HEK293 (cell line): ENCODE data around the gene ABCA7.
A peak's percentile ranks its signal among the peaks of the same experiment; 100 is the strongest.

Source experiments
- CTCF ChIA-PET: fragments of 350-600 bp; formaldehyde crosslinking; extraction: SDS; loops from one replicate; lab custom pipeline; 2021; ENCODE audit warnings: antibody characterized with exemption; lab: Yijun Ruan, JAX
- POLR2A ChIA-PET: fragments of 300-600 bp; formaldehyde crosslinking; extraction: SDS; loops from one replicate; lab custom pipeline; 2020; ENCODE audit warnings: antibody characterized with exemption, inconsistent platforms; lab: Yijun Ruan, JAX
- H3K27ac ChIP-seq: fragments of 200-500 bp; sonication (Bioruptor generic); 2 replicates; pipeline ENCODE4 v1.5.1; 2014; ENCODE audit warnings: low read depth, low read length, control low read depth, inconsistent platforms; ENCODE audit errors: extremely low read depth
- H3K36me3 ChIP-seq, 2 experiments: fragments of 200-500 bp in 1 of 2; sonication (Bioruptor generic) in 1 of 2; 1 replicate in 1 of 2; 2 replicates in 1 of 2; pipeline ENCODE4 v1.5.1; 2014 to 2017; ENCODE audit warnings: inconsistent platforms in 2 of 2, low read length in 2 of 2; ENCODE audit not compliant: control insufficient read depth in 2 of 2, insufficient read depth in 1 of 2
- H3K4me1 ChIP-seq: fragments of 200-500 bp; sonication (Bioruptor generic); 2 replicates; pipeline ENCODE4 v1.5.1; 2014; ENCODE audit warnings: mild to moderate bottlenecking, low read length, inconsistent platforms; ENCODE audit not compliant: control insufficient read depth, insufficient read depth
- H3K4me3 ChIP-seq: 2 replicates; pipeline ENCODE4 v1.5.1; 2011; ENCODE audit warnings: low read depth, mild to moderate bottlenecking, control low read depth, low read length, moderate library complexity
- H3K9me3 ChIP-seq: fragments of 200-500 bp; sonication (Bioruptor generic); 2 replicates; pipeline ENCODE4 v1.5.1; 2014; ENCODE audit warnings: low read depth, low read length, inconsistent platforms; ENCODE audit not compliant: control insufficient read depth, insufficient read depth
- EGR2 ChIP-seq: fragments of 450-650 bp; formaldehyde crosslinking; IDR thresholded peaks from 2 replicates; pipeline ENCODE4 v1.5.1; 2016; ENCODE audit warnings: low read depth, missing biosample characterization, missing genetic modification characterization
- HOXC10 ChIP-seq: sonication (generic); formaldehyde crosslinking; IDR thresholded peaks from 2 replicates; pipeline ENCODE4 v1.8.1; 2023; ENCODE audit warnings: mild to moderate bottlenecking, missing genetic modification reagents
- KLF7 ChIP-seq: fragments of 450-650 bp; formaldehyde crosslinking; IDR thresholded peaks from 2 replicates; pipeline ENCODE4 v1.5.1; 2016; ENCODE audit warnings: missing biosample characterization, missing genetic modification characterization, borderline replicate concordance
- KLF8 ChIP-seq: fragments of 450-650 bp; formaldehyde crosslinking; IDR thresholded peaks from 2 replicates; pipeline ENCODE4 v1.5.1; 2016; ENCODE audit warnings: missing biosample characterization, missing genetic modification characterization
- KLF9 ChIP-seq: fragments of 450-650 bp; formaldehyde crosslinking; IDR thresholded peaks from 2 replicates; pipeline ENCODE4 v1.5.1; 2016; ENCODE audit warnings: missing biosample characterization, missing genetic modification characterization, low read depth
- TSHZ1 ChIP-seq: fragments of 450-650 bp; formaldehyde crosslinking; IDR thresholded peaks from 2 replicates; pipeline ENCODE4 v1.5.1; 2016; ENCODE audit warnings: missing biosample characterization, missing genetic modification characterization, borderline replicate concordance
- ZBTB11 ChIP-seq: fragments of 450-650 bp; formaldehyde crosslinking; conservative IDR thresholded peaks from 2 replicates; pipeline ENCODE4 v1.5.1; 2016; ENCODE audit warnings: low read depth, missing biosample characterization, missing genetic modification characterization
- ZFHX2 ChIP-seq: fragments of 450-650 bp; formaldehyde crosslinking; conservative IDR thresholded peaks from 2 replicates; pipeline ENCODE4 v1.5.1; 2016; ENCODE audit warnings: missing biosample characterization, missing genetic modification characterization
- ZNF10 ChIP-seq: fragments of 450-650 bp; formaldehyde crosslinking; IDR thresholded peaks from 2 replicates; pipeline ENCODE4 v1.5.1; 2017; ENCODE audit warnings: missing biosample characterization, missing genetic modification characterization
- ZNF114 ChIP-seq: fragments of 450-650 bp; formaldehyde crosslinking; IDR thresholded peaks from 2 replicates; pipeline ENCODE4 v1.5.0; 2017; ENCODE audit warnings: missing biosample characterization, missing genetic modification characterization
- ZNF174 ChIP-seq: fragments of 450-650 bp; formaldehyde crosslinking; IDR thresholded peaks from 2 replicates; pipeline ENCODE4 v1.5.0; 2017; ENCODE audit warnings: missing biosample characterization, mild to moderate bottlenecking, missing genetic modification characterization
- ZNF23 ChIP-seq: fragments of 450-650 bp; formaldehyde crosslinking; IDR thresholded peaks from 2 replicates; pipeline ENCODE4 v1.5.1; 2016; ENCODE audit warnings: missing biosample characterization, missing genetic modification characterization, borderline replicate concordance
- ZNF274 ChIP-seq, 2 experiments: fragments of 200-500 bp in 1 of 2; fragments of 450-650 bp in 1 of 2; sonication (Bioruptor generic) in 1 of 2; formaldehyde crosslinking in 1 of 2; IDR thresholded peaks; 2 replicates each; pipeline versions ENCODE4 v1.5.1 to v1.6.1; 2014 to 2016; ENCODE audit warnings: borderline replicate concordance in 1 of 2, inconsistent platforms in 1 of 2, low read length in 1 of 2, missing biosample characterization in 1 of 2, missing genetic modification characterization in 1 of 2
- ZNF292 ChIP-seq: fragments of 450-650 bp; formaldehyde crosslinking; IDR thresholded peaks from 2 replicates; pipeline ENCODE4 v1.5.1; 2016; ENCODE audit warnings: low read depth, missing biosample characterization, missing genetic modification characterization, borderline replicate concordance
- ZNF394 ChIP-seq: fragments of 450-650 bp; formaldehyde crosslinking; IDR thresholded peaks from 2 replicates; pipeline ENCODE4 v1.5.1; 2016; ENCODE audit warnings: missing biosample characterization, missing genetic modification characterization, mild to moderate bottlenecking, moderate library complexity, borderline replicate concordance
- ZNF416 ChIP-seq: fragments of 450-650 bp; formaldehyde crosslinking; IDR thresholded peaks from 2 replicates; pipeline ENCODE4 v1.5.1; 2016; ENCODE audit warnings: missing biosample characterization, missing genetic modification characterization
- ZNF544 ChIP-seq: fragments of 450-650 bp; formaldehyde crosslinking; IDR thresholded peaks from 2 replicates; pipeline ENCODE4 v1.5.0; 2017; ENCODE audit warnings: missing biosample characterization, missing genetic modification characterization
- ZNF600 ChIP-seq: fragments of 450-650 bp; formaldehyde crosslinking; IDR thresholded peaks from 2 replicates; pipeline ENCODE4 v1.5.1; 2016; ENCODE audit warnings: missing biosample characterization, missing genetic modification characterization
- ZNF670 ChIP-seq: fragments of 450-650 bp; formaldehyde crosslinking; IDR thresholded peaks from 2 replicates; pipeline ENCODE4 v1.5.1; 2016; ENCODE audit warnings: missing biosample characterization, missing genetic modification characterization, low read depth
- ZNF701 ChIP-seq: fragments of 450-650 bp; formaldehyde crosslinking; IDR thresholded peaks from 2 replicates; pipeline ENCODE4 v1.5.1; 2016; ENCODE audit warnings: missing biosample characterization, missing genetic modification characterization
- ZNF76 ChIP-seq: fragments of 450-650 bp; formaldehyde crosslinking; IDR thresholded peaks from 2 replicates; pipeline ENCODE4; 2016; ENCODE audit warnings: low read depth, missing biosample characterization, missing genetic modification characterization, borderline replicate concordance
- ZNF785 ChIP-seq: fragments of 450-650 bp; formaldehyde crosslinking; IDR thresholded peaks from 2 replicates; pipeline ENCODE4 v1.5.1; 2016; ENCODE audit warnings: missing biosample characterization, missing genetic modification characterization
- ZSCAN16 ChIP-seq: fragments of 450-650 bp; formaldehyde crosslinking; IDR thresholded peaks from 2 replicates; pipeline ENCODE4 v1.5.1; 2016; ENCODE audit warnings: missing biosample characterization, missing genetic modification characterization

ABCA7 gene

GRCh38 chr19:993831-994393 lies 46.0 kb upstream of the ABCA7 start:
- Histone ChIP-seq H3K9me3 (no peaks in the 10 kb centered on the region), H3K4me3 (no peak overlapping the region), H3K36me3 (peaks cover 0 to 48% of the 10 kb centered on the region in 2 experiments; a peak in 1 of 3 replicates), H3K4me1 (peaks cover 7% of the 10 kb centered on the region), H3K27ac (no peak overlapping the region)
- peak; percentile 95 for TF ChIP-seq ZFHX2 (tag by site-specific recombination)
- TF ChIP-seq EGR2 (tag by site-specific recombination), result peak; percentile 92
- TF ChIP-seq KLF8 (tag by site-specific recombination), result peak; percentile 55; the same call in 1 of the 2 replicates
- no peak for TF ChIP-seq ZNF701 (tag by site-specific recombination)
- peak; percentile 78 for TF ChIP-seq KLF9 (tag by site-specific recombination)
- peak; percentile 96 for TF ChIP-seq ZNF600 (tag by site-specific recombination)
- CTCF ChIA-PET, result no interaction called here
- POLR2A ChIA-PET, result no interaction called here

- CTCF ChIA-PET, result no interaction called here
These were observed 45.4 kb upstream of the ABCA7 start for GRCh38 chr19:994516-994915.

GRCh38 chr19:995051-995827 lies 44.7 kb upstream of the ABCA7 start:
- Histone ChIP-seq H3K4me1 (peaks cover 7% of the 10 kb centered on the region), H3K9me3 (no peaks in the 10 kb centered on the region), H3K36me3 (peaks cover 0 to 36% of the 10 kb centered on the region in 2 experiments; a peak in 1 of 3 replicates), H3K4me3 (no peak overlapping the region), H3K27ac (no peak overlapping the region)
- POLR2A ChIA-PET, result interaction anchor here (1.3 to 3.1 kb wide), 2 partner anchors 10 to 31 kb away, joined by 3 to 15 read pairs; partner anchors contain the start of gene WDR18
- CTCF ChIA-PET, result interaction anchor here (0.6 to 1.3 kb wide), 4 partner anchors 11 to 105 kb away, joined by 3 to 6 read pairs (median 4); partner anchors contain the start of gene WDR18
- TF ChIP-seq ZNF23 (tag by site-specific recombination) (no peak), ZNF544 (tag by site-specific recombination) (no peak), ZNF174 (tag by site-specific recombination) (no peak), ZSCAN16 (tag by site-specific recombination) (no peak), TSHZ1 (tag by site-specific recombination) (no peak), ZNF785 (tag by site-specific recombination) (no peak), HOXC10 (CRISPR knock-in tag) (no peak), ZNF274 (IDR thresholded peaks at IDR 0.05; ENCODE audit: low read length) (no peak), ZNF274 (tag by site-specific recombination; IDR thresholded peaks at IDR 0.05; ENCODE audit: borderline replicate concordance) (no peak), ZNF292 (no peak), ZNF114 (tag by site-specific recombination) (no peak), ZNF416 (tag by site-specific recombination) (no peak), ZNF670 (tag by site-specific recombination) (no peak), ZNF76 (tag by site-specific recombination) (no peak), EGR2 (tag by site-specific recombination) (no peak), KLF7 (no peak; the same call in 1 of the 2 replicates), ZNF394 (tag by site-specific recombination) (no peak), ZBTB11 (tag by site-specific recombination) (no peak)

More at GRCh38 chr19:994516-994915, 45.4 kb upstream of the ABCA7 start:
- POLR2A ChIA-PET, result no interaction called here
- TF ChIP-seq EGR2 (tag by site-specific recombination) (0 out of 2 replicates have a peak, but pooled peaks have one; percentile 11), ZNF10 (tag by site-specific recombination) (no peak)
- no peak overlapping the region for H3K4me3 ChIP-seq
- peaks cover 7% of the 10 kb centered on the region for H3K4me1 ChIP-seq
- no peak overlapping the region for H3K27ac ChIP-seq
- H3K36me3 ChIP-seq, result peaks cover 0 to 44% of the 10 kb centered on the region in 2 experiments; a peak in 1 of 3 replicates
- no peaks in the 10 kb centered on the region for H3K9me3 ChIP-seq
